ENCODE measurements around the gene WNK2. TPM values are rescaled to one million over a fixed set of nuclear protein-coding genes. Genes with fewer than 3 reads are reported as not detected.

The WNK2 gene
- total and polyA plus RNA-seq, 8 donors, result 0.93 to 10.4 (median 7.4) TPM

- Histone ChIP-seq H3K27ac (no peak overlapping the region), H3K27me3 (peaks cover 0 to 16% of the 10 kb centered on the region in 2 donors), H3K4me3 (no peak overlapping the region), H3K4me1 (peaks cover 0 to 5% of the 10 kb centered on the region in 2 donors), H3K36me3 (no peaks in the 10 kb centered on the region), H3K9me3 (no peaks in the 10 kb centered on the region)
- TF ChIP-seq CTCF (IDR thresholded peaks at IDR 0.05), result no peak
- ATAC-seq (no peak), DNase-seq (no peak)
- intact Hi-C loops (cut with DNase I), result no loop called here
These were observed 116.7 kb downstream of the WNK2 start for GRCh38 chr9:93300585-93301081.

GRCh38 chr9:93301291-93301811 lies 117.4 kb downstream of the WNK2 start:
- Histone ChIP-seq H3K36me3 (no peaks in the 10 kb centered on the region), H3K27me3 (peaks cover 0 to 16% of the 10 kb centered on the region in 2 donors), H3K9me3 (no peaks in the 10 kb centered on the region), H3K4me1 (peaks cover 0 to 5% of the 10 kb centered on the region in 2 donors), H3K27ac (no peak overlapping the region), H3K4me3 (no peak overlapping the region)
- intact Hi-C loops (cut with DNase I), result no loop called here
- ATAC-seq, result no peak
- DNase-seq, result no peak
- TF ChIP-seq CTCF (IDR thresholded peaks at IDR 0.05), result no peak

GRCh38 chr9:93301911-93302541 lies 118.1 kb downstream of the WNK2 start:
- DNase-seq, result no peak
- Histone ChIP-seq H3K27me3 (peaks cover 0 to 16% of the 10 kb centered on the region in 2 donors), H3K36me3 (no peaks in the 10 kb centered on the region), H3K27ac (no peak overlapping the region), H3K9me3 (no peaks in the 10 kb centered on the region), H3K4me1 (peaks cover 0 to 5% of the 10 kb centered on the region in 2 donors), H3K4me3 (no peak overlapping the region)
- intact Hi-C loops (cut with DNase I), result no loop called here
- no peak for TF ChIP-seq CTCF (IDR thresholded peaks at IDR 0.05)
- no peak for ATAC-seq

GRCh38 chr9:93302586-93303257 lies 118.8 kb downstream of the WNK2 start:
- DNase-seq (peak in 2 of 4 donors; percentile 28 to 64), ATAC-seq (peak; percentile 82)
- peaks cover 0 to 9% of the 10 kb centered on the region in 2 donors for H3K27me3 ChIP-seq
- H3K4me1 ChIP-seq, result peaks cover 0 to 5% of the 10 kb centered on the region in 2 donors
- no peak overlapping the region for H3K27ac ChIP-seq
- H3K9me3 ChIP-seq, result no peaks in the 10 kb centered on the region
- no peak overlapping the region for H3K4me3 ChIP-seq
- TF ChIP-seq CTCF (IDR thresholded peaks at IDR 0.05), result peak; percentile 34 to 68
- H3K36me3 ChIP-seq, result no peaks in the 10 kb centered on the region
- intact Hi-C loops (cut with DNase I), result no loop called here

GRCh38 chr9:93303258-93303771 lies 119.4 kb downstream of the WNK2 start:
- H3K27me3 ChIP-seq, result peaks cover 0 to 3% of the 10 kb centered on the region in 2 donors
- no peak for DNase-seq
- peaks cover 0 to 5% of the 10 kb centered on the region in 2 donors for H3K4me1 ChIP-seq
- ATAC-seq, result no peak
- no peaks in the 10 kb centered on the region for H3K36me3 ChIP-seq
- intact Hi-C loops (cut with DNase I), result no loop called here
- H3K9me3 ChIP-seq, result no peaks in the 10 kb centered on the region
- H3K4me3 ChIP-seq, result no peak overlapping the region
- TF ChIP-seq CTCF (IDR thresholded peaks at IDR 0.05), result no peak
- no peak overlapping the region for H3K27ac ChIP-seq
